Bronchial epithelial cell (primary cell): ENCODE results near the gene LIPI. TPM values are rescaled to one million over a fixed set of nuclear protein-coding genes. Genes with fewer than 3 reads are reported as not detected.
A peak's percentile ranks its signal among the peaks of the same experiment; 100 is the strongest.

Experiments used
- DNase-seq: peaks from one replicate; pipeline ENCODE4 v3.0.0-alpha.2; 2010; ENCODE audit warnings: low read depth
- FAIRE-seq: peaks from 2 replicates; lab custom pipeline; 2011; peaks lifted over from hg19 to GRCh38; lab: Jason Lieb, UNC
- H3K27me3 ChIP-seq: 2 replicates; pipeline ENCODE4 v1.5.1; 2011; ENCODE audit warnings: low read length; ENCODE audit not compliant: control insufficient read depth, insufficient read depth
- H3K36me3 ChIP-seq: 2 replicates; pipeline ENCODE4 v1.5.1; 2011; ENCODE audit warnings: low read length; ENCODE audit not compliant: control insufficient read depth, insufficient read depth
- H3K4me3 ChIP-seq: 2 replicates; pipeline ENCODE4 v1.5.1; 2011; ENCODE audit warnings: mild to moderate bottlenecking, low read depth, low read length, control low read depth
- CTCF ChIP-seq: IDR thresholded peaks from 2 replicates; pipeline ENCODE4 v1.5.1; 2011; ENCODE audit warnings: mild to moderate bottlenecking, moderate library complexity, low read length, control low read depth, inconsistent platforms; ENCODE audit not compliant: insufficient read depth, severe bottlenecking
- total RNA-seq: library from RNA; depleted of rRNA; stranded (reverse); fragments of >200 nt; gene quantifications from 2 replicates; pipeline ENCODE4 v1.2.1, GENCODE V29; 2014

Gene LIPI
- total RNA-seq, 1 donor from 2014 or later = not detected

- Histone ChIP-seq H3K27me3 (no peaks in the 10 kb centered on the region), H3K4me3 (no peak overlapping the region), H3K36me3 (no peaks in the 10 kb centered on the region)
- TF ChIP-seq CTCF = no peak
- no peak for DNase-seq
- FAIRE-seq = no peak
Observed at GRCh38 chr21:14143999-14144398, 66.8 kb downstream of the LIPI start.

- Histone ChIP-seq H3K4me3 (no peak overlapping the region), H3K36me3 (no peaks in the 10 kb centered on the region), H3K27me3 (no peaks in the 10 kb centered on the region)
- TF ChIP-seq CTCF = no peak
- DNase-seq (no peak), FAIRE-seq (no peak)
Observed at GRCh38 chr21:14124266-14124665, 86.5 kb downstream of the LIPI start.

GRCh38 chr21:14121719-14122118 is 89.0 kb downstream of the LIPI start:
- no peak overlapping the region for H3K4me3 ChIP-seq
- H3K36me3 ChIP-seq = no peaks in the 10 kb centered on the region
- H3K27me3 ChIP-seq = no peaks in the 10 kb centered on the region
- DNase-seq = peak; percentile 4
- no peak for TF ChIP-seq CTCF
- peak; percentile 40 for FAIRE-seq

GRCh38 chr21:14120091-14120734 is 90.5 kb downstream of the LIPI start:
- no peaks in the 10 kb centered on the region for H3K27me3 ChIP-seq
- no peaks in the 10 kb centered on the region for H3K36me3 ChIP-seq
- peak; percentile 64 for TF ChIP-seq CTCF
- H3K4me3 ChIP-seq = no peak overlapping the region
- DNase-seq (peak; percentile 15), FAIRE-seq (no peak)

- Histone ChIP-seq H3K27me3 (no peaks in the 10 kb centered on the region), H3K36me3 (no peaks in the 10 kb centered on the region), H3K4me3 (no peak overlapping the region)
- no peak for DNase-seq
- FAIRE-seq = no peak
- TF ChIP-seq CTCF = no peak
Observed at GRCh38 chr21:14119038-14119437, 91.7 kb downstream of the LIPI start.

GRCh38 chr21:14116080-14116481 is 94.7 kb downstream of the LIPI start:
- TF ChIP-seq CTCF = no peak
- FAIRE-seq = no peak
- no peaks in the 10 kb centered on the region for H3K27me3 ChIP-seq

More at GRCh38 chr21:14116080-14116481, 94.7 kb downstream of the LIPI start:
- Histone ChIP-seq H3K4me3 (no peak overlapping the region), H3K36me3 (no peaks in the 10 kb centered on the region)
- no peak for DNase-seq
